ENCODE data around the gene FAM193A.

The FAM193A gene

DNA sequence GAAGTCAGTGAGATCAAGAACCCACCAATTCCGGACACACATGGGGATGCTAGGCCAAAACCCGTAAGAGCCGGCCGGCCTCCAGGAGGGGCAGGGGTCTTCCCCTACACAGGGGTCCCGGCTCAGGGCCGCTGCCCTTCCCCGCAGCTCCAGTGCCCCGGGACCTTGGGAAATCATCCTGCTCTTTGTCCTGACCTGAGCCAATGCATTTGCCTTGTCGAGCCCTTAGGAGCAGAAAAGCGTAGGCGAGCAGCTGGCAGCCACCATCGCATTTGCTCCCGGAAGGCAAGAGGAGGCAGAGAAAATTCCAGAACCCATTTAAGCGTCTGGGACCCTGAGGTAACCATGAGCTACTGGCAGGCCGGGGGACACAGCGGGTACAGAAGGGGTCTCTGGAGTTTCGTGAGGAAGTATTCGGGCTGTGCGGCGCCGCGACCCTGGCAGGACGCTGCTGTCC is 227.1 kb downstream of the FAM193A start (continued):
- TF ChIP-seq ESRRG (CRISPR knock-in tag; IDR thresholded peaks at IDR 0.05) (no peak), OSR1 (CRISPR knock-in tag; IDR thresholded peaks at IDR 0.05) (no peak)

- no peak for ATAC-seq
- TF ChIP-seq, protein P1, sequence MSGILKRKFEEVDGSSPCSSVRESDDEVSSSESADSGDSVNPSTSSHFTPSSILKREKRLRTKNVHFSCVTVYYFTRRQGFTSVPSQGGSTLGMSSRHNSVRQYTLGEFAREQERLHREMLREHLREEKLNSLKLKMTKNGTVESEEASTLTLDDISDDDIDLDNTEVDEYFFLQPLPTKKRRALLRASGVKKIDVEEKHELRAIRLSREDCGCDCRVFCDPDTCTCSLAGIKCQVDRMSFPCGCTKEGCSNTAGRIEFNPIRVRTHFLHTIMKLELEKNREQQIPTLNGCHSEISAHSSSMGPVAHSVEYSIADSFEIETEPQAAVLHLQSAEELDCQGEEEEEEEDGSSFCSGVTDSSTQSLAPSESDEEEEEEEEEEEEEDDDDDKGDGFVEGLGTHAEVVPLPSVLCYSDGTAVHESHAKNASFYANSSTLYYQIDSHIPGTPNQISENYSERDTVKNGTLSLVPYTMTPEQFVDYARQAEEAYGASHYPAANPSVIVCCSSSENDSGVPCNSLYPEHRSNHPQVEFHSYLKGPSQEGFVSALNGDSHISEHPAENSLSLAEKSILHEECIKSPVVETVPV (CRISPR knock-in tag; IDR thresholded peaks at IDR 0.05) = no peak
- TF ChIP-seq ZFP3 (CRISPR knock-in tag; IDR thresholded peaks at IDR 0.05) = no peak
- TF ChIP-seq PPARA (CRISPR knock-in tag; IDR thresholded peaks at IDR 0.05; ENCODE audit: borderline replicate concordance) = no peak
- no peak for TF ChIP-seq ZNF70 (CRISPR knock-in tag; IDR thresholded peaks at IDR 0.05)
- TF ChIP-seq GLIS3 (CRISPR knock-in tag; IDR thresholded peaks at IDR 0.05) = no peak
- TF ChIP-seq BACH2 (CRISPR knock-in tag; IDR thresholded peaks at IDR 0.05; ENCODE audit: borderline replicate concordance) = no peak
These were observed 229.5 kb downstream of the FAM193A start for GRCh38 chr4:2765832-2766526.

DNA sequence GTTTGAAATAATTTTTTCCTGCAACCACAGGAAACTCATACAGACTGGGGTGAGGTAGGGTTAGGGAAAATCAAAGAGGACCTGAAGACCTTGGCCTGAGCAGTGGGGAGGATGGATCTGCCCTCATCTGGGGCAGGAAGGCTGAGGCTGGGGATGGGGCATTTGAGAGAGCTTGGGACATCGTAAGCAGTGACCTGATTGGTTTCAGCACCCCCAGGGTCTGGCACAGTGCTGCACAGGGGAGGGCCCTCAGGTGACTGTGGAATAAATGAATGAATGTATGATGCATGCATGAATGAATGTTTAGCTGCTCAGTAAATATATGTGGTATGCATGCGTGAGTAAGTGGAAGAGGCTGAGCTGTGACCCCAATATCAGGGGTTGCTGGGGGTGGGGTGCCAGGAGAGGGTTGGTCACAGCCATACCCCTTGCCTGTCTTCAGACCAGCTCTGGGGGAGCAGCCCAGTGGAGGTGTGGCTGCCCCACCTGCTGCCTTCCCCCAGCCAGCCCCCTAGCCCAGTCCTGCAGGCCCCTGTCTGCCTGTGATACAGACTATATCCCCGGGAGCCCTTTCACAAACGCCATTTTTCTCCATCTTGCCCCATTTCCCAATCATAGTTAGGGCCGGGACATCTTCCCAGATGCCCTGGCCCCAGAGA is 230.7 kb downstream of the FAM193A start:
- TF ChIP-seq ZNF8 (CRISPR knock-in tag; IDR thresholded peaks at IDR 0.05) (no peak), ARNTL (CRISPR knock-in tag; IDR thresholded peaks at IDR 0.05; ENCODE audit: borderline replicate concordance, low read depth) (no peak), BACH2 (CRISPR knock-in tag; IDR thresholded peaks at IDR 0.05; ENCODE audit: borderline replicate concordance) (no peak), TCF4 (CRISPR knock-in tag; IDR thresholded peaks at IDR 0.05; ENCODE audit: borderline replicate concordance) (no peak)
- no peak for ATAC-seq

DNA sequence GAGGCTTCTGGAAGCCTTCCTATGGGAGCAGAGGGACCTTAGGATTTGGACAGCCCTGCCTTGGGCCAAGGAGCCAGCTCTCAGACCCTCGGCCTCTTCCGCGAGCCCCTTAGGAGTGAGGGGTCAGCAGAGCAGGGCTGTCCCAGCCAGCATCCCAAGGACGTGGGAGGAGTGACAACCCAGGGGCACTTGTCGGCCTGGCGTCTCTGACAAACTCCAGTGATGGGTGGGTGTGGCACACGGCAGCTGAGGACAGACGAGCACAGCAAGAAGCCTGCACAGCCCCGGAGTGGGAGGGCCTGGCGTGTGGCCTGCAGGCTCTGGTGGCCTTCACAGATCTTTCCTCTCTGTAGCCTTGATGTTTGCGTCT is 231.2 kb downstream of the FAM193A start:
- TF ChIP-seq CSDC2 (CRISPR knock-in tag; IDR thresholded peaks at IDR 0.05) (no peak), OSR1 (CRISPR knock-in tag; IDR thresholded peaks at IDR 0.05) (no peak), GLIS3 (CRISPR knock-in tag; IDR thresholded peaks at IDR 0.05) (no peak), RARB (CRISPR knock-in tag; IDR thresholded peaks at IDR 0.05) (no peak), PPARA (CRISPR knock-in tag; IDR thresholded peaks at IDR 0.05; ENCODE audit: borderline replicate concordance) (no peak)
- TF ChIP-seq, protein P2, sequence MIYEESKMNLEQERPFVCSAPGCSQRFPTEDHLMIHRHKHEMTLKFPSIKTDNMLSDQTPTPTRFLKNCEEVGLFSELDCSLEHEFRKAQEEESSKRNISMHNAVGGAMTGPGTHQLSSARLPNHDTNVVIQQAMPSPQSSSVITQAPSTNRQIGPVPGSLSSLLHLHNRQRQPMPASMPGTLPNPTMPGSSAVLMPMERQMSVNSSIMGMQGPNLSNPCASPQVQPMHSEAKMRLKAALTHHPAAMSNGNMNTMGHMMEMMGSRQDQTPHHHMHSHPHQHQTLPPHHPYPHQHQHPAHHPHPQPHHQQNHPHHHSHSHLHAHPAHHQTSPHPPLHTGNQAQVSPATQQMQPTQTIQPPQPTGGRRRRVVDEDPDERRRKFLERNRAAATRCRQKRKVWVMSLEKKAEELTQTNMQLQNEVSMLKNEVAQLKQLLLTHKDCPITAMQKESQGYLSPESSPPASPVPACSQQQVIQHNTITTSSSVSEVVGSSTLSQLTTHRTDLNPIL (CRISPR knock-in tag; IDR thresholded peaks at IDR 0.05; ENCODE audit: low read depth) = no peak
- TF ChIP-seq, protein P1 (CRISPR knock-in tag; IDR thresholded peaks at IDR 0.05) = no peak
- TF ChIP-seq, protein P3, sequence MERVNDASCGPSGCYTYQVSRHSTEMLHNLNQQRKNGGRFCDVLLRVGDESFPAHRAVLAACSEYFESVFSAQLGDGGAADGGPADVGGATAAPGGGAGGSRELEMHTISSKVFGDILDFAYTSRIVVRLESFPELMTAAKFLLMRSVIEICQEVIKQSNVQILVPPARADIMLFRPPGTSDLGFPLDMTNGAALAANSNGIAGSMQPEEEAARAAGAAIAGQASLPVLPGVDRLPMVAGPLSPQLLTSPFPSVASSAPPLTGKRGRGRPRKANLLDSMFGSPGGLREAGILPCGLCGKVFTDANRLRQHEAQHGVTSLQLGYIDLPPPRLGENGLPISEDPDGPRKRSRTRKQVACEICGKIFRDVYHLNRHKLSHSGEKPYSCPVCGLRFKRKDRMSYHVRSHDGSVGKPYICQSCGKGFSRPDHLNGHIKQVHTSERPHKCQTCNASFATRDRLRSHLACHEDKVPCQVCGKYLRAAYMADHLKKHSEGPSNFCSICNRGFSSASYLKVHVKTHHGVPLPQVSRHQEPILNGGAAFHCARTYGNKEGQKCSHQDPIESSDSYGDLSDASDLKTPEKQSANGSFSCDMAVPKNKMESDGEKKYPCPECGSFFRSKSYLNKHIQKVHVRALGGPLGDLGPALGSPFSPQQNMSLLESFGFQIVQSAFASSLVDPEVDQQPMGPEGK (CRISPR knock-in tag; IDR thresholded peaks at IDR 0.05; ENCODE audit: borderline replicate concordance) = no peak
- ATAC-seq = no peak

GRCh38 chr4:2768124-2768523 is 231.7 kb downstream of the FAM193A start:
- no peak for ATAC-seq
- TF ChIP-seq ARNTL (CRISPR knock-in tag; IDR thresholded peaks at IDR 0.05; ENCODE audit: borderline replicate concordance, low read depth) (no peak), ZNF565 (CRISPR knock-in tag; conservative IDR thresholded peaks at IDR 0.05; ENCODE audit: low read depth) (no peak), ISL1 (CRISPR knock-in tag; IDR thresholded peaks at IDR 0.05) (no peak), BACH2 (CRISPR knock-in tag; IDR thresholded peaks at IDR 0.05; ENCODE audit: borderline replicate concordance) (no peak), ESRRG (CRISPR knock-in tag; IDR thresholded peaks at IDR 0.05) (no peak), CSDC2 (CRISPR knock-in tag; IDR thresholded peaks at IDR 0.05) (no peak), ZC3H10 (CRISPR knock-in tag; IDR thresholded peaks at IDR 0.05) (no peak), TOX (CRISPR knock-in tag; IDR thresholded peaks at IDR 0.05; ENCODE audit: borderline replicate concordance) (no peak), ZFP3 (CRISPR knock-in tag; IDR thresholded peaks at IDR 0.05) (no peak), TSHZ2 (CRISPR knock-in tag; IDR thresholded peaks at IDR 0.05) (no peak)
- TF ChIP-seq, protein P3 (CRISPR knock-in tag; IDR thresholded peaks at IDR 0.05; ENCODE audit: borderline replicate concordance) = no peak
